AG09319 (cell line): ENCODE data around the gene C16orf86.

Experiments
- DNase-seq: peaks from one replicate; pipeline ENCODE4 v3.0.0-alpha.2; 2010; ENCODE audit warnings: low read depth; ENCODE audit errors: extremely low read depth
- TF ChIP-seq, protein P1 (sequence below): IDR thresholded peaks from 2 replicates; pipeline ENCODE4 v1.5.1; 2011; ENCODE audit warnings: low read depth, mild to moderate bottlenecking, inconsistent platforms, low read length, moderate library complexity

C16orf86 gene

DNA sequence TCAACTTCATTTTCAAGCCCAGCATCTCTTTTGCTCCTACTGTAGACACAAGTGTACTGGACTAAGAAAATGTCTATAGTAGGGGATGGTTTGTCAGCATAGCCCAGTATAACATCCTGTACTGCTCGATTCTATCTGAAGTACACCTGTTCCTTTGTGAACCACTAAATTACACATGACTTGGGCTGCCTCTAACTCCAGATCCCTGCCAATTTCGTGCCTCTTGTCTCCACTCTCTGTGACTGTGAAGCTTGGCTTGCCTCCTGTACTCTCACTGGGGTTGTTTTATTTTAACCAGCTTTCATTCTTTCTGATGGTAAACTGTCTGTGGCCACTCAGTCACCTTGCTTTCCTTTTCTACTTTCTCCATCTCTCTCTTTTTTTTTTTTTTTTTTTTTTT lies 28.0 kb downstream of the C16orf86 start:
- DNase-seq = no peak
- TF ChIP-seq, protein P1, sequence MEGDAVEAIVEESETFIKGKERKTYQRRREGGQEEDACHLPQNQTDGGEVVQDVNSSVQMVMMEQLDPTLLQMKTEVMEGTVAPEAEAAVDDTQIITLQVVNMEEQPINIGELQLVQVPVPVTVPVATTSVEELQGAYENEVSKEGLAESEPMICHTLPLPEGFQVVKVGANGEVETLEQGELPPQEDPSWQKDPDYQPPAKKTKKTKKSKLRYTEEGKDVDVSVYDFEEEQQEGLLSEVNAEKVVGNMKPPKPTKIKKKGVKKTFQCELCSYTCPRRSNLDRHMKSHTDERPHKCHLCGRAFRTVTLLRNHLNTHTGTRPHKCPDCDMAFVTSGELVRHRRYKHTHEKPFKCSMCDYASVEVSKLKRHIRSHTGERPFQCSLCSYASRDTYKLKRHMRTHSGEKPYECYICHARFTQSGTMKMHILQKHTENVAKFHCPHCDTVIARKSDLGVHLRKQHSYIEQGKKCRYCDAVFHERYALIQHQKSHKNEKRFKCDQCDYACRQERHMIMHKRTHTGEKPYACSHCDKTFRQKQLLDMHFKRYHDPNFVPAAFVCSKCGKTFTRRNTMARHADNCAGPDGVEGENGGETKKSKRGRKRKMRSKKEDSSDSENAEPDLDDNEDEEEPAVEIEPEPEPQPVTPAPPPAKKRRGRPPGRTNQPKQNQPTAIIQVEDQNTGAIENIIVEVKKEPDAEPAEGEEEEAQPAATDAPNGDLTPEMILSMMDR = no peak

DNA sequence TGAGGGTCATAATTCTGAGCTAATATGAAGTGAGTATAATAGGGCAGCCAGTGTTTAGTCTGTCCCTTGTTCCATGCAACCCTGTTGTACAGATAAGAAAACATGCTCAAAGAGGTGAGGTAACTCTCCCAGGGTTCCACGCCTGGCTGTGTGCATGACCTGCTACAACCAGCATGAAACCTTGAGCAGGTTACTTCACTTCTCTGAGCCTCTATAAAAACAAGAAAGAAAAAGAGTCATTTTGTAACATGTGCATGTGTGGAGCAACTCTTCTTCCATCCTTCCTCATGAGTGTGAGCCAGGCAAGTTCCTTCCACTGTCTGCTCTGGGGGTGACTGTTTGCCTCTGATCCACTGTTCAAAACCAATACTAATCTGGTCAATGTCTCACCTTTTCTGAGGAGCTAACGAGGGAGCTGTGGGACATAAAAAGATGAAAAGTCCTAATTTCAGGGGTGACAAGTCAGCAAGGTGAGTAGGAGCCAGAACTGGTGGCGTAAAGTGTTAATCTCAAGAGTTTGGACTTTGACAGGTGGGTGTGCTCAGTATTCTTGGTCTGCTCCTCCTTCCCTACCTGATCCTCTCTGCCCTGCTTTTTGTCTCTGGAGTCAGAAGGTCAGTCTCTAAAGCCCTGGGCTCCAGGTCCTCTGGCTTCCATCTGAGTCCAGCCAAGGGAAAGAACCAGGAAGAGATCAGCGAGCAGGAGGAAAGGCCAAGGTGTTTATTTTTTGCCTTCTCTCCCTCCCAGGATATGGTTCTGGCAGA lies 31.0 kb downstream of the C16orf86 start:
- DNase-seq = no peak
- TF ChIP-seq, protein P1 = no peak

DNA sequence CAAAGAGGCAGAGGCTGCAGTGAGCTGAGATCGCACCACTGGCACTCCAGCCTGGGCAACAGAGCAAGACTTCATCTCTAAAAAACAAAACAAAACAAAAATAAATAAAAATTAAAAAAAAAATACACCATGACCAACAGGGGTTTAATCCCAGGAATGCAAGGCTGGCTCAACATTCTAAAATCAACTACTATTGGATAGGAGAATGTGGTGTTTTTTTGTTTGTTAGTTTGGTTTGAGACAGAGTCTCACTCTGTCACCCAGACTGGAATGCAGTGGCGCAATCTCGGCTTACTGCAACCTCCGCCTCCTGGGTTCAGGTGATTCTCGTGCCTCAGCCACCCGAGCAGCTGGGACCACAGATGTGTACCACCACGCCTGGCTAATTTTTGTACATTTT lies 32.7 kb downstream of the C16orf86 start:
- DNase-seq = no peak
- TF ChIP-seq, protein P1 = no peak

DNA sequence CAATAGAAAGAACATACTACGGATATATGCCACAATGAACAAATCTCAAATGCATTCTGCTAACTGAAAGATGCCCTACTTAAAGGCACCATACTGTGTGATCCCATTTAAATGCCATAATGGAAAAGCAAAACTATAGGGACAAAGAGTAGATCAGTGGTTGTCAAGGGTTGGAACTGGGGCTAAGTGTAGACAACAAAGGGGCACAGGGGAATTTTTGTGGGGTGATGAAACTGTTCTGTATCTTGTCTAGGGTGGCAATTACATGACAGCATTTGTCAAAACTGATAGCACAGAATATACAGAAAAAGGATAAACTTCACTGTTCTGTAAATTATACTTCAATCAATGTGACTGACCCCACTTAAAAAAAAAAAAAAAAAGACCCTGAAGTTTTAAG lies 34.8 kb downstream of the C16orf86 start:
- TF ChIP-seq, protein P1 = no peak
- no peak for DNase-seq

DNA sequence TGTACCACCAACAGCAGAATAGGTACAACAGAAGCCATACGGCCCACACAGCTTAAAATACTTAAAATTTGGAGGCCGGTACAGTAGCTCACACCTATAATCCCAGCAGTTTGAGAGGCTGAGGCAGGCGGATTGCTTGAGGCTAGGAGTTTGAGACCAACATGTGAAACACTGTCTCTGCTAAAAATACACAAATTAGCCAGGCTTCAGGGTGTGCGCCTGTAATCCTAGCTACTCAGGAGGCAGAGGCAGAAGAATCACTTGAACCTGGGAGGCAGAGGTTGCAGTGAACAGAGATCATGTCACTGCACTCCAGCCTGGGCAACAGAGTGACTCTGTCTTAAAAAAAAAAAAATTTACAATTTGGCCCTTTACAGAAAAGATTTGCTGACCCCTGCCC lies 35.5 kb downstream of the C16orf86 start:
- DNase-seq = no peak
- TF ChIP-seq, protein P1 = no peak

DNA sequence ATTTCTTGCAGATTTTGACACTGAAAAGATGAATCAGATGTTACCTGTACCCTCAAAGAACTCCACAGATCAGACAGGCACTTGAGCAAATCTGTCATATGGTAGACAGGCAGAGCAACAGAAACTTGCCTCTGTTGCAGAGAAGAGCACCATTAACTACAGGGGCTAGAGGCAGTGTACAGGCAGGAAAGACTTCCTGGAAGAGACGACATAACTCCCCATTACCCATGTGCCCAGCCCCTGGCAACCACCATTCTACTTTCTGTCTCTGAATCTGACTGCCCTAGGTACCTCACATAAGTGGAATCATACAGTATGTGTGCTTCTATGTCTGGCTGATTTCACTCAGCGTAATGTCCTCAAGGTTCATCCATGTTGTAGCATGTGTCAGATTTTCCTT lies 37.0 kb downstream of the C16orf86 start:
- no peak for DNase-seq

DNA sequence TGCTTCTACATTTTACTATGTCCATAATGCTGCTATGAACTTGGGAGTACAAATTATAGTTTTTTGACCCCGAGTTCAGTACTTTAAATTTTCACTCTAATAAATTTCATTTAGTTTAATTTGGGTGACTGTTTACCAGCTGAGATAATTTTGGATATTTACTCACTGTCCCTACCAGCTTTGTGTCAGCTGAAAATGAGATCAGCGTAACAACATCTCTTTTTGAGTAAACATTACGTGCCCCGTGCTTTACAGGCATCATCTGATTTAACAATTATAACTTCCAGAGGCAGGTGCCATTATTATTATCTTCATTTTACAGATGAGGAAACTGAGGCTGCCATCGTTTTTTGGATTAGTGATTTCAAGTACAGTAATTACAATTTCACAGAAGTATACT lies 37.5 kb downstream of the C16orf86 start:
- TF ChIP-seq, protein P1 = no peak
- DNase-seq = no peak

More for the DNA sequence above, 37.0 kb downstream of the C16orf86 start:
- TF ChIP-seq, protein P1 = no peak
